ENCODE data around the gene NUTF2. TPM values are rescaled to one million over a fixed set of nuclear protein-coding genes. Genes with fewer than 3 reads are reported as not detected.

NUTF2 gene
- 94.4 and 101 TPM in 2 replicates for total RNA-seq

DNA sequence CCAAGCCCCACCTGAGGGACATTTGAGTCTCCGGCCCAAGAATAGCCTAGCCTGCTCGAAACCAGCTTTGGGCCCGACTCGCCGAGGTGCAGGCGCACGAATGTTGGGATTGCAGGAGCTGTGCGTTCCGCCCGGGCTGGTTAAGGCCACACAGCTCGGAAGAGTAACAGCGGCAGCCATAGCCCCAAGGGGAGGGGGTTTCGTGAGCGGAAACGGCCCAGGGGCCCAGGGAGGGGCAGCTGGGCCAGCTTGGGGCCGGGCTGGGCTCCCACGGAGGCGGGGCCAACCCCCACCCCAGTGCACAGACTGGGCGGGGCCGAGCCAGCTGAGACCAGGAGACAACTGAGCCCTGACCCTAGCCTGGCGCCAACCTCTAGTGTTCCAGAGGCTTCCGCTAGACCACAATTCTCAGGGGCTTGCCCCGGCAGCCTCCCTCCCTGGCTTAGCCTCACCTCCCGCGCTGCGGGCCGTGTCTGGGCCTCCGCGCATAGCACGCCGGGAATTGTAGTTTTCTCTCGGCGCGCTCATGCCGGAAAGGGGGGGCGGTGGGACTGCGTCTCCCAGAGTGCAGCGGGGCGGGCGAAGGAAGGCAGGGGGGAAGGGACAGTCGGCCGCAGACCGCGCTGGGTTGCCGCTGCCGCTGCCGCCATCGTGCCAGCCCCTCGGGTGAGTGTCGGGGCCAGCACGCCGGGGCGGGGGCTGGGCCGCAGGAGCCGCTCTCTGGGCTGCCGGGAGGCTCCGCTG lies at the start of gene NUTF2:
Gene NUTF2 (plus strand): TSS at position 614 of the 744 bp plus-strand sequence. CDS start 18,198 bp downstream, outside the sequence.

DNA sequence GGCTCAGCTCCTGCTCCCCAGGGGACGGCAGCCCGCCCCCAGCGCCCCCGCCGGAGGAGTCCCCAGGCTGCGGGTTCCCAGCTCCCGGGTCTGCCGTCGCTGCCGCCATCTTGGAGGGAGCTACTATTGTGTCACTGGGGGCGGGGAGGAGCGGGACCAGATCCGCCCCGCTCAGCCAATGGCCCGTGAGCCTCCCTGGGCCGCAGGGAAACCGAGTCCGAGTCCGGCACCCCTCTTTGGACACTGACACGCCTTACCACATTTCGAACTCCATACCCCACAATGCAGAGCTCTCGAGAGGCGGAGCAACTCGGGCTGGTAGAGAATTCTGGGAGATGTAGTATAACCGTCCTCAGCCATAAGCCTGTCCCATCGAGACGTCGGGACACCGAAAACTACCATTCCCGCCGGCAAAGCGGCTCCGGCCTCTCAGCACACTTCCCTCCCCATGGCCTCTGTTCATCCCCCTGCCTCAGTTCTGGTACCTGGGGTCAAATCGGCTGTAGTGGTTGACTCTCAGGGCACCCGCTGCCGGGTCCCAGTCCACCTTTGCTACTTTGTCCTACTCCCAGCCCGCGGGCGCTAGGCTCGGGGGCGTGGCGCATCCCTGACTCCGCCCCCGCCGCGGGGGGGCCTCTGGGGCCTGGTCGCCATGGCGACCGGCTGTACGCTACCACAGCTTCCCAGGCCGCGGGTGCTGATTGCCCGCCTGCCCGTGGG lies 40.1 kb upstream of the NUTF2 start, which contains the start of the genes RANBP10 and TSNAXIP1:
Gene RANBP10 (minus strand): TSS at position 133 of the 720 bp plus-strand sequence. CDS start 24 bp downstream, at position 109.
Gene TSNAXIP1 (plus strand): TSS at position 462 of the 720 bp plus-strand sequence. CDS start 261 bp downstream, outside the sequence.

DNA sequence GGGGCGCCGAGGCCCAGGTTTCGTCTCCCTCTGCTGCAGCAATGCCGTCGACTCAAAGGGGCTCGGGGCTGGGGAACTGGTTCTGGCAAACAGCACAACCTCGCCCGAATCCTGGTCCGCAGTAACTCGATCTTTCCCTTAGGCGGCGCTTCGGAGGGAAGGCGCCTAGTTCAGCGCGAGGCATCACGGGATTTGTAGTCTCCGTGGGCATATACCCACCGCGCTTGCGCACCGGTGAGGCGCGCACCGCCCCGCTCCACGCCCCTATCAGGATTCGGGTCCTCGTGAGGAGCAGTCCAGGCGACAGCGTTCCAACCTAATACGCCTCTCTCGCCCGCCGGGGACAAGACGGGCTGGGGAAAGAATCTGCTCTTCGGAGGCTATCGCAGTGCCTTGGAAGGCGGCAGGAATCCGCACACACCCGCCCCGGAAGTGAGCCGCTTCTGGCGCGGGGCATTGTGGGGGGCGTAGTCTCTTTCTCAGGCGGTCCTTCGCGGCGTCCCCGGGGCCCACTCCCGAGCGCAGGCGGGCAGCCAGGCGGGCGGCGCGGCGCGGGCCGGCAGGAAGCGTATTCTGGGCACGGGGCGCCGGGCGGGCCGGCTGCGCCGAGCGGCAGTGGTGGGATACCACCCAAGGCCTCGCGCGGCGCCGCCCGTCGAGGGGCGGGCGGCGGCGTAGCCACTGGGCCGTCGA lies 4.8 kb upstream of the NUTF2 start, which contains the start of gene THAP11:
Gene THAP11 (plus strand): TSS at position 505 of the 693 bp plus-strand sequence. CDS start 235 bp downstream, outside the sequence.

DNA sequence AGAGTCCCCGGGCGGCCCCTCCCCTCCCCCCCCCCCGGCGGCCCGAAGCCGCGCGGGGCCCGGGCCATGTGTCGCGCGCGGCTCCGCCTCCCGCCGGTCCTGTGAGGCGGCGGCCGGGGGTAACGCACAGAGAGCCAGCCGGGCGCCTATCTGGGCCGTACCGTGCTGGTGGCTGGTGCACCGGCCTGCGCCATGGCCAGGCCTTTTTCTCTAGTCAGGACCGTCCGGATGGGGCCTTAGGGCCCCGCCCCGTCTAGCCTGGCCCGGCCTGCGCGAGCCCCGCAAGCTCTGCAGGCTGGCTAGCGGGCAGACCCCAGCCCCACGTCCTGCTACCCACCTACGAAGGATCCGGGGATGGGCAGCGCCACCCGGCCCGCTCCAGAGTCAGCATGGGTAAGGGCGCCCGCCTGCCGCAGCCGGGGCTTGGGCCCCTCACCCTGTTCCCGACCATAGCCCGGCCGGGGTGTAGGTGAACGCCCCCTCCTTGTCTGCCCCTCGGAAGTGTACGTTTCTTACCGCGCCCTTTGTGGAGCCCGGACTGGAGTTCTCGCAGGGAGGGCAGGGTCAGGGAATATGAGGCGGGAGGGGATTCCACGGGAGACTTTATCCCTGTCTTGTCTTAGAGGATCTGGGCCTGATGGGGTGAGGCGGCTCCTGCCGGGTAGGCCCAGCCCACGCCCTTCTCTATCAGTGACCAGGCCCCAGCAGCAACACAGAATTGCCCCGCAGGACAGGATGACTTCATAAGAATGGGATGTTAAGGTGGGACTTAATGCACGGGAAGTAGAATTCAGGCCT lies 530 bp downstream of the NUTF2 start, which contains the start of gene CENPT:
Gene CENPT (minus strand): TSS at position 630 of the 798 bp plus-strand sequence. CDS start 13,834 bp downstream, outside the sequence.

DNA sequence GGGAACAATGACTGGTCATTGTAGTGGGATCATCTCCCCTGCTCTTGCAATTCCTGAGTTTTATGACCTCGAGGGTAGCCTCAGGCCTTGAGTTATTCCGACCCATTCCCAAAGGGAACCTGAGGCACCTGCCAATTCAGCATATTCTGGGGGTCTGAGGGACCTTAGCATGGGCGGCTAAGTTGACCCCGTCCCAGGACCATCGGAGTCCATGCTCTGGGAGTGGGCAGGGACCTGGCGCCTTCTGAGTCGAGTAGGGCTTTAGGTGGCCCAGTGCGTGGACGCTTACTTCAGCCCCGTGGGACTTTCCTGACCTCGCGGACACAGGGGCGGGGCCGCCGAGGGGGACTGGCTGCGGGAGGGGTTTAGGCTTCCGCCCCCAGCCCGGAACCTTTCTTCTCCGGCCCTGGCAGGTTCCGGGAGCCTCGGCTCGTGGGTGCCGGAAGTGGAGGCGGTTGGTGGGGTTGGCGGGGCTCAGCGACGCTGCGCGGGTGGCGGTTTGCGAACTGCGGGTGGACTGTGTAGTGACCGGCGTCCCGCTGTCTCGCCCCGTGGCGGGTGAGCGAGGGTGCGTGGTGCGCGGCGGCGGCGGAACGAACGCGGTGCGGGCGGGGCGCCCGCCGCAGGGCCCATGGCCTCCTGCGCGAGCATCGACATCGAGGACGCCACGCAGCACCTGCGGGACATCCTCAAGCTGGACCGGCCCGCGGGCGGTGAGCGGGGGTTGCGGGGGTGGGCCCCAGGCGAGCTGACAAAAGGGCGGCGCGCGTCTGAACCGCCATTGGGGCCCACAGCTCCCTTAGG lies 26.1 kb downstream of the NUTF2 start, which contains the start of gene EDC4:
Gene EDC4 (plus strand): TSS at position 422 of the 804 bp plus-strand sequence. CDS start 210 bp downstream, at position 632.

DNA sequence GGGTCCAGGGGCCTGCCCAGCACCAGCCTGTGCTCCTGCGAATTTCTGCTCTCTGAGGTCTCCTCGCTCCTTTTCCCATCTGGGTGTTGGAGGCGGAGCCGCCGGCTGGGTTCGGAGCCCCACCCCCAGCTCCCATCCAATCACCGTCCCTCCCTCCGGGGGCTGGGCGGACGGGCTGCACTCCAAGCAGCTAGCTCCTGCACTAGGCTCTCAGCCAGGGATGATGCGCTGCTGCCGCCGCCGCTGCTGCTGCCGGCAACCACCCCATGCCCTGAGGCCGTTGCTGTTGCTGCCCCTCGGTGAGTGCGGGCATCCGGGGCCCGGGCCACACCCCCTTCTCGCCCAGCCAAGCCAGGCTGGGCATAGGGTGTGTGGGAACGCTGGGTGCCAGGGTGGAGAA lies 38.0 kb downstream of the NUTF2 start, which contains the start of gene NRN1L:
Gene NRN1L (plus strand): TSS at position 202 of the 400 bp plus-strand sequence. CDS start 19 bp downstream, at position 221.

DNA sequence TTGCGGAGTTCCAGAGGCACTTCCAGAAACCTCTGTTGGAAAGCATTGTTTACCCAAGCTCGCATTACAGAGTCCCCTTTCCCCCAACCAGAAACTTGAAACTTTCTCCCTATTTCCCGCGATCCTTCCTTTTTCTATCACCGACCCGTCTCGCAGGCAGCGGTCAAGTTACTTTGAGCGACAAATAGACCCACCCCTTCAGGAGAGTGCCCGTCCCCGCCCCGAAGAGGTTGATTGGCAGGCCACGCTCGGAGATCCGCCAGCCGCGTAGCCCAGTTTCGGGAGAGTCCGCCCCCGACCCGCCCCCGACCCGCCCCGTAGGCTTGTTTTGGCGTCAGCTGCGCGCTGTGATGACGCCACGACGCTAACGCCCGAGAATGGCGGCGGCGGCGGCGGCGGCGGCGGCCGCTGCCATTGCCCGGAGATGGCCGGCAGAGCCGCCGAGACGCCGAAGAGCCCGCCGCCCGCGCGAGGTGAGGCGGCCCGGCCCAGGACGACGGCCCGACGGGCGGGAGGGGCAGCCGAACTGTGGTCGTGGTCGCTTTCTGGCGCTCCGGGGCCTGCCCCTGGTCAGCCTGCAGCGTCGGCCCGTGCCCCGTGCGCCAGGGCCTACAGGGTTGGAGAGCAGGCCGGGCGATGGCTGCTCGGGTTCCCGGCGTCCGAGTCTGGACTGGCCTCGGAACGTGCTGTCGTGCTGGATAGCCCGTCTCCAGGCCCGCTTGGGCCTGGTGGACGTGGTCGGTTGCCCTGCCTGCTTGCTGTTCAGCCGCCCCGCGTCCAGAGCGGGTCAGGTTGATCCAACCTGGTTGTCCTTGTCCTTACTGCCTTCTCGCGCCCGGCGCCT lies 46.4 kb downstream of the NUTF2 start, which contains the start of gene PSKH1:
Gene PSKH1 (plus strand): TSS at position 356 of the 844 bp plus-strand sequence. CDS start 15,496 bp downstream, outside the sequence.

Other genes with a start within 250 kb of the NUTF2 start
- 0.14 and 0.28 TPM in 2 replicates for gene CARMIL2, start 201.8 kb upstream of the NUTF2 start, total RNA-seq
- 8.2 and 9.5 TPM in 2 replicates for gene ACD, start 186.7 kb upstream of the NUTF2 start, total RNA-seq
- gene PARD6A, start 186.0 kb upstream of the NUTF2 start, total RNA-seq: 0.43 and 0.65 TPM in 2 replicates
- 15.5 and 16.6 TPM in 2 replicates for gene ENKD1, start 180.2 kb upstream of the NUTF2 start, total RNA-seq
- gene C16orf86, start 180.1 kb upstream of the NUTF2 start, total RNA-seq: 5.7 and 6.0 TPM in 2 replicates
- gene GFOD2, start 127.6 kb upstream of the NUTF2 start, total RNA-seq: 9.1 and 13.9 TPM in 2 replicates
- 3.1 and 4.3 TPM in 2 replicates for gene RANBP10, start 40.4 kb upstream of the NUTF2 start, total RNA-seq
- 0.57 and 1.2 TPM in 2 replicates for gene TSNAXIP1, start 40.0 kb upstream of the NUTF2 start, total RNA-seq
- gene THAP11, start 4.6 kb upstream of the NUTF2 start, total RNA-seq: 22.3 and 31.9 TPM in 2 replicates
- 13.5 and 15.4 TPM in 2 replicates for gene CENPT, start 760 bp downstream of the NUTF2 start, total RNA-seq
- gene EDC4, start 26.1 kb downstream of the NUTF2 start, total RNA-seq: 39.3 and 43.6 TPM in 2 replicates
- 0.14 TPM in 1 of 2 replicates, not detected in the other for gene NRN1L, start 38.0 kb downstream of the NUTF2 start, total RNA-seq
- 8.7 and 14.7 TPM in 2 replicates for gene PSKH1, start 46.3 kb downstream of the NUTF2 start, total RNA-seq
- 0.74 and 0.85 TPM in 2 replicates for gene CTRL, start 84.9 kb downstream of the NUTF2 start, total RNA-seq
- gene PSMB10, start 89.9 kb downstream of the NUTF2 start, total RNA-seq: 61.4 and 82.1 TPM in 2 replicates
- gene LCAT, start 97.2 kb downstream of the NUTF2 start, total RNA-seq: 3.6 and 6.1 TPM in 2 replicates
- gene SLC12A4, start 121.7 kb downstream of the NUTF2 start, total RNA-seq: 105 and 150 TPM in 2 replicates
- gene DPEP3, start 133.6 kb downstream of the NUTF2 start, total RNA-seq: not detected in 2 replicates
- gene DPEP2, start 152.6 kb downstream of the NUTF2 start, total RNA-seq: not detected in 2 replicates
- not detected in 2 replicates for gene DPEP2NB, start 169.0 kb downstream of the NUTF2 start, total RNA-seq
- 7.8 and 10.3 TPM in 2 replicates for gene DDX28, start 176.3 kb downstream of the NUTF2 start, total RNA-seq
- 10.8 and 12.5 TPM in 2 replicates for gene DUS2, start 176.4 kb downstream of the NUTF2 start, total RNA-seq
- 6.7 and 8.3 TPM in 2 replicates for gene NFATC3, start 238.4 kb downstream of the NUTF2 start, total RNA-seq